Endothelial cell of umbilical vein (primary cell): ENCODE results near the gene PSD2. TPM values are rescaled to one million over a fixed set of nuclear protein-coding genes. Genes with fewer than 3 reads are reported as not detected.

Experiments
- BruUV-seq: library from RNA; stranded (reverse); fragments of 400-500 nt; replicated peaks from 2 replicates; lab custom pipeline; 2021; lab: Mats Ljungman, UMichigan
- CTCF ChIA-PET: fragments of 300-600, 350-600 bp; sonication (Branson Sonifier 250); formaldehyde crosslinking; loops from one replicate; lab custom pipeline; 2021; ENCODE audit warnings: antibody characterized with exemption, inconsistent platforms; lab: Charles Lee
- POLR2A ChIA-PET: fragments of 300-600, 350-600 bp; sonication (Branson Sonifier 250); formaldehyde crosslinking; loops from one replicate; lab custom pipeline; 2021; ENCODE audit warnings: antibody characterized with exemption, inconsistent platforms; lab: Charles Lee
- DNase-seq: peaks from one replicate; pipeline ENCODE4 v3.0.0-alpha.2; 2011; ENCODE audit warnings: low read depth, low spot score
- FAIRE-seq: peaks from 2 replicates; lab custom pipeline; 2011; peaks lifted over from hg19 to GRCh38; lab: Jason Lieb, UNC
- H2AFZ ChIP-seq: 2 replicates; pipeline ENCODE4 v1.6.0; 2012; ENCODE audit warnings: low read depth, low read length, control low read depth, inconsistent platforms
- H3K27ac ChIP-seq: 2 replicates; pipeline ENCODE4 v1.5.1; 2011; ENCODE audit warnings: low read depth, mild to moderate bottlenecking, control low read depth, low read length, moderate library complexity; ENCODE audit not compliant: insufficient read depth
- H3K27me3 ChIP-seq, 2 experiments: 2 replicates each; pipeline versions ENCODE4 v1.6.0 to v1.6.1; 2011; ENCODE audit warnings: low read length in 2 of 2, mixed read lengths in 1 of 2; ENCODE audit not compliant: control insufficient read depth in 2 of 2, insufficient read depth in 2 of 2
- H3K36me3 ChIP-seq, 2 experiments: 2 replicates in 1 of 2; 3 replicates in 1 of 2; pipeline ENCODE4 v1.5.1; 2011; ENCODE audit warnings: low read length in 2 of 2, mild to moderate bottlenecking in 1 of 2, moderate library complexity in 1 of 2; ENCODE audit not compliant: control insufficient read depth in 2 of 2, insufficient read depth in 2 of 2; ENCODE audit errors: extremely low read depth in 1 of 2
- H3K4me1 ChIP-seq: 3 replicates; pipeline ENCODE4 v1.5.1; 2011; ENCODE audit warnings: mild to moderate bottlenecking, low read length; ENCODE audit not compliant: control insufficient read depth, insufficient read depth; ENCODE audit errors: extremely low read depth
- H3K4me2 ChIP-seq: 2 replicates; pipeline ENCODE4 v1.6.1; 2011; ENCODE audit warnings: low read length, control low read depth, mixed read lengths; ENCODE audit not compliant: insufficient read depth
- H3K4me3 ChIP-seq, 3 experiments: fragments of 200-600 bp in 1 of 3; sonication (generic), shearing (Covaris generic) in 1 of 3; replicated peaks in 1 of 3; 2 replicates each; pipeline ENCODE4 v1.5.1; 2011 to 2016; ENCODE audit warnings: control low read depth in 3 of 3, low read length in 3 of 3, mild to moderate bottlenecking in 2 of 3, inconsistent platforms in 1 of 3, low read depth in 1 of 3, moderate library complexity in 1 of 3; ENCODE audit not compliant: insufficient read depth in 1 of 3
- H3K79me2 ChIP-seq: 2 replicates; pipeline ENCODE4 v1.6.0; 2012; ENCODE audit warnings: low read length, inconsistent platforms; ENCODE audit not compliant: control insufficient read depth, insufficient read depth
- H3K9ac ChIP-seq: replicated peaks from 2 replicates; pipeline ENCODE3; 2011; ENCODE audit warnings: low read length, control low read depth; ENCODE audit not compliant: insufficient read depth; ENCODE audit errors: extremely low read depth
- H3K9me1 ChIP-seq: replicated peaks from 3 replicates; pipeline ENCODE4 v1.6.0; 2011; ENCODE audit warnings: mild to moderate bottlenecking, low read length; ENCODE audit not compliant: control insufficient read depth, insufficient read depth; ENCODE audit errors: extremely low read depth
- H3K9me3 ChIP-seq: replicated peaks from 2 replicates; pipeline ENCODE4 v1.5.1; 2012; ENCODE audit warnings: low read length, inconsistent platforms; ENCODE audit not compliant: control insufficient read depth, insufficient read depth
- H4K20me1 ChIP-seq: replicated peaks from 2 replicates; pipeline ENCODE3; 2011; ENCODE audit warnings: mild to moderate bottlenecking, low read length; ENCODE audit not compliant: control insufficient read depth, insufficient read depth; ENCODE audit errors: extremely low read depth
- EZH2 ChIP-seq: IDR thresholded peaks from 2 replicates; pipeline ENCODE4 v1.6.1; 2012; ENCODE audit warnings: borderline replicate concordance, low read depth, mild to moderate bottlenecking, moderate library complexity, low read length, inconsistent platforms; ENCODE audit not compliant: severe bottlenecking
- FOS ChIP-seq: IDR thresholded peaks from 2 replicates; pipeline ENCODE4 v1.6.1; 2011; ENCODE audit warnings: mild to moderate bottlenecking, low read length, moderate library complexity, borderline replicate concordance; ENCODE audit not compliant: insufficient read depth
- GATA2 ChIP-seq: IDR thresholded peaks from 2 replicates; pipeline ENCODE4 v1.7.0; 2011; ENCODE audit warnings: low read depth, mild to moderate bottlenecking, moderate library complexity, mixed read lengths, low read length; ENCODE audit not compliant: insufficient read length, insufficient read depth
- MAX ChIP-seq: IDR thresholded peaks from 2 replicates; pipeline ENCODE4 v1.6.1; 2011; ENCODE audit not compliant: insufficient read depth, insufficient read length
- POLR2A ChIP-seq: IDR thresholded peaks from 2 replicates; pipeline ENCODE4 v1.6.1; 2012; ENCODE audit warnings: low read depth, mild to moderate bottlenecking, control low read depth, low read length
- POLR2AphosphoS5 ChIP-seq: IDR thresholded peaks from 2 replicates; pipeline ENCODE4 v1.6.1; 2012; ENCODE audit warnings: low read depth, mild to moderate bottlenecking, control low read depth, low read length, moderate library complexity; ENCODE audit not compliant: insufficient read depth
- dilution Hi-C: fragments of 300-500 bp; cut with MboI; formaldehyde crosslinking; loops from one replicate; pipeline ENCODE4 v1.15.0; 2019; ENCODE audit warnings: low sequenced_read_pairs; ENCODE audit not compliant: extremely low pct_ligation_motif_present
- intact Hi-C: fragments of 100-400 bp; cut with micrococcal nuclease; formaldehyde crosslinking; loops from one replicate; pipeline ENCODE4 v1.10.0; 2022
- polyA plus RNA-seq, 4 experiments: library from polyadenylated mRNA; depleted of rRNA in 3 of 4; stranded (reverse) in 3 of 4; unstranded in 1 of 4; fragments of >200 nt; gene quantifications; 2 replicates each; pipeline versions ENCODE4 v1.2.1 to v1.2.3, GENCODE V29; 2011 to 2012; ENCODE audit warnings: missing spikeins in 1 of 4
- total RNA-seq: library from RNA; stranded (reverse); gene quantifications from 2 replicates; pipeline ENCODE4 v1.2.3, GENCODE V29; 2021

PSD2 gene
- total and polyA plus RNA-seq, 2 donors (not counting 3 experiments of a cell fraction or from before 2014, with no cell fraction given): not detected

GRCh38 chr5:139877129-139877597 lies 81.6 kb downstream of the PSD2 start:
- intact Hi-C loops: no loop called here
- dilution Hi-C loops: no loop called here
- no TSS peak for BruUV-seq
- Histone ChIP-seq H3K4me1 (no peaks in the 10 kb centered on the region), H3K36me3 (no peaks in the 10 kb centered on the region), H4K20me1 (no peaks in the 10 kb centered on the region), H3K27ac (no peak overlapping the region), H3K79me2 (no peaks in the 10 kb centered on the region), H3K4me2 (no peak overlapping the region), H3K9me3 (no peaks in the 10 kb centered on the region), H3K9ac (no peak overlapping the region), H2AFZ (no peak overlapping the region), H3K9me1 (no peaks in the 10 kb centered on the region), H3K4me3 (no peak overlapping the region), H3K27me3 (peaks cover 0 to 2% of the 10 kb centered on the region in 2 experiments)
- ChIA-PET CTCF (interaction anchor here (1.2 kb wide), 1 partner anchor 14 kb away, joined by 6 read pairs; no protein-coding TSS in a partner anchor), POLR2A (no interaction called here)
- no peak for FAIRE-seq
- TF ChIP-seq POLR2AphosphoS5 (no peak), EZH2 (no peak)
- no peak for DNase-seq

GRCh38 chr5:139878093-139878492 lies 82.5 kb downstream of the PSD2 start:
- FAIRE-seq (no peak), DNase-seq (no peak)
- H3K4me3 ChIP-seq: no peak overlapping the region
- no peak overlapping the region for H3K27ac ChIP-seq
- CTCF ChIA-PET: interaction anchor here (0.8 kb wide), 1 partner anchor 91 kb away, joined by 3 read pairs; no protein-coding TSS in a partner anchor
- POLR2A ChIA-PET: no interaction called here
- H3K4me2 ChIP-seq: no peak overlapping the region
- no peak overlapping the region for H3K9ac ChIP-seq
- TF ChIP-seq EZH2 (no peak), POLR2A (no peak), MAX (no peak), GATA2 (no peak), POLR2AphosphoS5 (no peak), FOS (no peak)
- H2AFZ ChIP-seq: no peak overlapping the region
- peaks cover 0 to 3% of the 10 kb centered on the region in 2 experiments for H3K27me3 ChIP-seq
- H3K9me1 ChIP-seq: no peaks in the 10 kb centered on the region
- no peaks in the 10 kb centered on the region for H3K36me3 ChIP-seq
- intact Hi-C loops: no loop called here
- dilution Hi-C loops: no loop called here
- H3K9me3 ChIP-seq: no peaks in the 10 kb centered on the region
- H3K79me2 ChIP-seq: no peaks in the 10 kb centered on the region
- BruUV-seq: no TSS peak
- no peaks in the 10 kb centered on the region for H4K20me1 ChIP-seq
- H3K4me1 ChIP-seq: no peaks in the 10 kb centered on the region
